Ramos (cell line): ENCODE results near the gene PLXNA2.

Source experiments
- in situ Hi-C: fragments of 300-500 bp; cut with MboI; formaldehyde crosslinking; loops from one replicate; pipeline ENCODE4 v1.14.3; 2022; ENCODE audit warnings: low sequenced_read_pairs; ENCODE audit not compliant: unreplicated experiment

PLXNA2 gene

GRCh38 chr1:208150833-208151458, 93.2 kb downstream of the PLXNA2 start:
- in situ Hi-C loops = no loop called here

GRCh38 chr1:208149776-208150514, 94.2 kb downstream of the PLXNA2 start:
- in situ Hi-C loops = no loop called here

GRCh38 chr1:208149213-208149612, 95.0 kb downstream of the PLXNA2 start:
- in situ Hi-C loops = no loop called here

- in situ Hi-C loops = no loop called here
Observed at GRCh38 chr1:208148380-208148779, 95.8 kb downstream of the PLXNA2 start.

- in situ Hi-C loops = no loop called here
Observed at GRCh38 chr1:208146650-208147049, 97.5 kb downstream of the PLXNA2 start.

GRCh38 chr1:208145167-208145566, 99.0 kb downstream of the PLXNA2 start:
- in situ Hi-C loops = no loop called here

- in situ Hi-C loops = no loop called here
Observed at GRCh38 chr1:208142590-208143382, 101.4 kb downstream of the PLXNA2 start.

GRCh38 chr1:208141610-208142192, 102.5 kb downstream of the PLXNA2 start:
- in situ Hi-C loops = no loop called here

- in situ Hi-C loops = no loop called here
Observed at GRCh38 chr1:208139434-208140045, 104.6 kb downstream of the PLXNA2 start.

GRCh38 chr1:208137193-208137592, 107.0 kb downstream of the PLXNA2 start:
- in situ Hi-C loops = no loop called here

GRCh38 chr1:208136459-208137182, 107.6 kb downstream of the PLXNA2 start:
- in situ Hi-C loops = no loop called here

GRCh38 chr1:208135354-208135753, 108.8 kb downstream of the PLXNA2 start:
- in situ Hi-C loops = no loop called here

GRCh38 chr1:208134491-208134890, 109.7 kb downstream of the PLXNA2 start:
- in situ Hi-C loops = no loop called here

- in situ Hi-C loops = no loop called here
Observed at GRCh38 chr1:208133355-208133754, 110.8 kb downstream of the PLXNA2 start.

- in situ Hi-C loops = no loop called here
Observed at GRCh38 chr1:208132287-208132882, 111.8 kb downstream of the PLXNA2 start.

- in situ Hi-C loops = no loop called here
Observed at GRCh38 chr1:208131621-208132286, 112.4 kb downstream of the PLXNA2 start.

GRCh38 chr1:208129487-208129886, 114.7 kb downstream of the PLXNA2 start:
- in situ Hi-C loops = no loop called here

- in situ Hi-C loops = no loop called here
Observed at GRCh38 chr1:208129060-208129459, 115.1 kb downstream of the PLXNA2 start.
